Tibial nerve (tissue), 4 donors: ENCODE data around the gene CAMSAP2. TPM values are rescaled to one million over a fixed set of nuclear protein-coding genes. Genes with fewer than 3 reads are reported as not detected.

Source experiments
- DNase-seq, 2 donors: peaks; one replicate each; pipeline ENCODE4 v3.0.0-alpha.2; 2019; ENCODE audit warnings: low spot score in 2 of 2
- H3K27ac ChIP-seq, 4 donors: fragments of 200-600 bp; sonication (generic) in 3 of 4; one replicate each; pipeline ENCODE4 v1.5.1; 2017 to 2019; ENCODE audit warnings: mild to moderate bottlenecking in 1 of 4
- H3K27me3 ChIP-seq, 2 donors: fragments of 200-600 bp; sonication (generic) in 1 of 2; one replicate each; pipeline versions ENCODE4 v1.5.1 to v1.6.0; 2017 to 2019
- H3K36me3 ChIP-seq, 3 donors: fragments of 200-600 bp; sonication (generic); one replicate each; pipeline ENCODE4 v1.5.1; 2018 to 2019
- H3K4me1 ChIP-seq, 4 donors: fragments of 200-600 bp; sonication (generic) in 3 of 4; one replicate each; pipeline ENCODE4 v1.5.1; 2017 to 2019
- H3K4me3 ChIP-seq, 4 donors: fragments of 200-600 bp; sonication (generic) in 3 of 4; one replicate each; pipeline ENCODE4 v1.5.1; 2017 to 2019; ENCODE audit warnings: mild to moderate bottlenecking in 1 of 4, moderate library complexity in 1 of 4
- H3K9me3 ChIP-seq, 4 donors: fragments of 200-600 bp; sonication (generic) in 3 of 4; one replicate each; pipeline ENCODE4 v1.5.1; 2017 to 2019
- EP300 ChIP-seq, 2 donors: sonication (generic); formaldehyde crosslinking; IDR thresholded peaks; one replicate each; pipeline ENCODE4 v1.6.1; 2017; ENCODE audit warnings: antibody characterized with exemption in 2 of 2, mild to moderate bottlenecking in 1 of 2
- POLR2A ChIP-seq, 2 donors: fragments of 450-650 bp; IDR thresholded peaks; one replicate each; pipeline ENCODE4 v1.6.1; 2017; ENCODE audit warnings: antibody characterized with exemption in 2 of 2, mild to moderate bottlenecking in 2 of 2, moderate library complexity in 2 of 2
- WGBS, 2 donors: methylation state at CpG; one replicate each; pipeline ENCODE4 v1.1.5; 2018; 5-methylcytosine and 5-hydroxymethylcytosine counted together
- total RNA-seq, 4 donors: library from RNA; depleted of rRNA; stranded (reverse); fragments of >200 nt; gene quantifications; one replicate each; pipeline ENCODE4 v1.1.0, GENCODE V29; 2016
- TF ChIP-seq, protein P1 (sequence below), 5 experiments: fragments of 200-600 bp in 3 of 5; fragments of 450-650 bp in 2 of 5; sonication (generic) in 3 of 5; IDR thresholded peaks; one replicate each; pipeline ENCODE4 v1.5.1; 2016 to 2019; ENCODE audit warnings: antibody characterized with exemption in 5 of 5, mild to moderate bottlenecking in 3 of 5, moderate library complexity in 2 of 5

The CAMSAP2 gene
- total RNA-seq, 4 donors from 2014 or later = 27.3 to 38.9 (median 31.6) TPM

DNA sequence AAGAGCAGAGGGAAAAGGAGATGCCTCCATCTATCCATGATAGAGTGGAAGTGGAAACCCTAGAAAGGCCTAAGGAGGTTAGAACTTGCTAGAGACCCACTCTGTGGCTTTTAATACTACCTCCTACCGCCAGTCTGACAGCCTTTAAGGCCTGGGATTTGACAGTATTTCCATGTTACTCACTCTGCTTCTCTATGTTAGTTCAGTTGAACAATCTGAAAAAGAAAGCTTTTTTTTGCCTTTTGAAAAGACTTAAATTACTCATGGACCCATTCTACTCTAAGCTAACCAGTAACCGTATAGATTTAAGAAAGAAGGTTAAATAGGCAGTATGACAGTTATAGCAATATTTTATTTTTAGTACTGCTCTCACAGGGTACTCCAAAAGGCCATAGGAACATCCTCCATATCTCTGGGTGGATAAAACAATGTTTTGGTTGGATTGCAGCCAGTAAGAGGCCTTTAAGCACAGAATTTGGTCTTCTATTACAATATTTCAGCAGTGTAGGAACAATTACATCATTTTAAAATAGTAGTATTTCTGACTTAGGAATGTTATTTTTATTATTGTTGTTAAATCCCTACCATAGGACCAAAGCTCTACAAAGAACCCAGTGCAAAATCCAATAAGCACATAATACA, 118.1 kb downstream of the CAMSAP2 start:
- no peak for DNase-seq
- WGBS, 2 donors = 60 to 70% methylated on average over 2 of the region's 2 CpGs
- no peaks in the 10 kb centered on the region for H3K27me3 ChIP-seq
- no peaks in the 10 kb centered on the region for H3K4me1 ChIP-seq
- peaks cover 0 to 65% (median 0%) of the 10 kb centered on the region in 3 donors for H3K36me3 ChIP-seq
- TF ChIP-seq EP300 (IDR thresholded peaks at IDR 0.05) (no peak), POLR2A (IDR thresholded peaks at IDR 0.05) (no peak)
- TF ChIP-seq, protein P1, sequence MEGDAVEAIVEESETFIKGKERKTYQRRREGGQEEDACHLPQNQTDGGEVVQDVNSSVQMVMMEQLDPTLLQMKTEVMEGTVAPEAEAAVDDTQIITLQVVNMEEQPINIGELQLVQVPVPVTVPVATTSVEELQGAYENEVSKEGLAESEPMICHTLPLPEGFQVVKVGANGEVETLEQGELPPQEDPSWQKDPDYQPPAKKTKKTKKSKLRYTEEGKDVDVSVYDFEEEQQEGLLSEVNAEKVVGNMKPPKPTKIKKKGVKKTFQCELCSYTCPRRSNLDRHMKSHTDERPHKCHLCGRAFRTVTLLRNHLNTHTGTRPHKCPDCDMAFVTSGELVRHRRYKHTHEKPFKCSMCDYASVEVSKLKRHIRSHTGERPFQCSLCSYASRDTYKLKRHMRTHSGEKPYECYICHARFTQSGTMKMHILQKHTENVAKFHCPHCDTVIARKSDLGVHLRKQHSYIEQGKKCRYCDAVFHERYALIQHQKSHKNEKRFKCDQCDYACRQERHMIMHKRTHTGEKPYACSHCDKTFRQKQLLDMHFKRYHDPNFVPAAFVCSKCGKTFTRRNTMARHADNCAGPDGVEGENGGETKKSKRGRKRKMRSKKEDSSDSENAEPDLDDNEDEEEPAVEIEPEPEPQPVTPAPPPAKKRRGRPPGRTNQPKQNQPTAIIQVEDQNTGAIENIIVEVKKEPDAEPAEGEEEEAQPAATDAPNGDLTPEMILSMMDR (IDR thresholded peaks at IDR 0.05) = no peak
- no peaks in the 10 kb centered on the region for H3K9me3 ChIP-seq
- no peak overlapping the region for H3K27ac ChIP-seq
- no peak overlapping the region for H3K4me3 ChIP-seq

DNA sequence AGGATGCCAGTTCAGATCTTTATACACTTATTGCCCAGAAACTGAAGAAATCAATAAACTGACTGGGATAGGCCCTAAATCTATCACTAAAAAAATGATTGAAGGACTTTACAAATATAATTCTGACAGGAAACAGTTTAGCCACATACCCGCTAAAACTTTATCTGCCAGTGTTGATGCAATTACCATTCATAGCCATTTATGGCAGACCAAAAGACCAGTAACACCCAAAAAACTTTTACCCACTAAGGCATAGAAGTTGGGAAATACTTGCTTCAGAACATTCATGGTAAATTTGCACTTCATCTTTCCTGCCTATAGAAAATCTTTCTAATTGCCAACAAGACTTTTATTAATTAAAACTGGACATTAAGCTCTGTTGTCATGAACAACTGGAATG, 119.1 kb downstream of the CAMSAP2 start:
- Histone ChIP-seq H3K9me3 (no peaks in the 10 kb centered on the region), H3K36me3 (peaks cover 0 to 63% (median 0%) of the 10 kb centered on the region in 3 donors), H3K27ac (no peak overlapping the region), H3K4me3 (no peak overlapping the region), H3K4me1 (no peaks in the 10 kb centered on the region), H3K27me3 (no peaks in the 10 kb centered on the region)
- TF ChIP-seq, protein P1 (IDR thresholded peaks at IDR 0.05) = no peak
- no peak for TF ChIP-seq POLR2A (IDR thresholded peaks at IDR 0.05)
- TF ChIP-seq EP300 (IDR thresholded peaks at IDR 0.05) = no peak
- 73 to 81% methylated on average over 1 of the region's 1 CpG for WGBS, 2 donors
- no peak for DNase-seq

DNA sequence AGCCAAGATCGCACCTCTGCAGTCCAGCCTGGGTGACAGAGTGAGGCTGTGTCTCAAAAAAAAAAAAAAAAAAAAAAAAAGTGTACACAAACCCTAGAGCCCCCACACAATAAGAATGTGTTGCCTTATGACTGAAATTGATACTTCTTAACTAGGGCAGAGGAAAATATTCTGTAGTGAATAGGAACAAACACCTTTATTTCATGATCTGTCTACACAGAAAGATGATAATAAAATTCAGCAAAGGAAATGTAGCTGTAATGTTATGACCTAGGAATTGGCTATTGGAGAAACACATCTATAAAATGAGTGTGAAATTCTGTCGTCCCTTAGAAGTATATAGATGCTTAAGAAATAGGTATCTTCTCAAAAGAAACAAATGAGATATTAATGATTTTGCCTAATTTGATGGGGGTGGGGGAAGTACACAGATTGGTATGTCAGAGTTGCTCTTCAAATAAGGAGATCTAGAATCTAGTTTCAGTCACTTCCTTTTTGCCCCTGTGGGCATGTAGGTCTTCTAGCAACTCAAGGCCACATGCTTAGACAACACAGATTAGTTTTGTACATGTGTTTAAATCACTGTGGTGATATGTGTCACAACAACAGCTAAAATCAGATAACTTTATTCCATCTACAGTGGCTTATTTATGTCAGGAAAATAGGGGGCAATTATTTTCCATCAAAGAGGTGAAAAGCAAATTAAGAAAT, 123.4 kb downstream of the CAMSAP2 start:
- no peak for DNase-seq
- no peak for TF ChIP-seq EP300 (IDR thresholded peaks at IDR 0.05)
- no peak for TF ChIP-seq POLR2A (IDR thresholded peaks at IDR 0.05)
- TF ChIP-seq, protein P1 (IDR thresholded peaks at IDR 0.05) = no peak
- WGBS, 2 donors = 92 to 98% methylated on average over 2 of the region's 2 CpGs
- H3K36me3 ChIP-seq = peaks cover 0 to 40% (median 0%) of the 10 kb centered on the region in 3 donors
- H3K4me1 ChIP-seq = no peaks in the 10 kb centered on the region
- no peaks in the 10 kb centered on the region for H3K9me3 ChIP-seq
- H3K4me3 ChIP-seq = no peak overlapping the region
- H3K27me3 ChIP-seq = no peaks in the 10 kb centered on the region
- no peak overlapping the region for H3K27ac ChIP-seq

DNA sequence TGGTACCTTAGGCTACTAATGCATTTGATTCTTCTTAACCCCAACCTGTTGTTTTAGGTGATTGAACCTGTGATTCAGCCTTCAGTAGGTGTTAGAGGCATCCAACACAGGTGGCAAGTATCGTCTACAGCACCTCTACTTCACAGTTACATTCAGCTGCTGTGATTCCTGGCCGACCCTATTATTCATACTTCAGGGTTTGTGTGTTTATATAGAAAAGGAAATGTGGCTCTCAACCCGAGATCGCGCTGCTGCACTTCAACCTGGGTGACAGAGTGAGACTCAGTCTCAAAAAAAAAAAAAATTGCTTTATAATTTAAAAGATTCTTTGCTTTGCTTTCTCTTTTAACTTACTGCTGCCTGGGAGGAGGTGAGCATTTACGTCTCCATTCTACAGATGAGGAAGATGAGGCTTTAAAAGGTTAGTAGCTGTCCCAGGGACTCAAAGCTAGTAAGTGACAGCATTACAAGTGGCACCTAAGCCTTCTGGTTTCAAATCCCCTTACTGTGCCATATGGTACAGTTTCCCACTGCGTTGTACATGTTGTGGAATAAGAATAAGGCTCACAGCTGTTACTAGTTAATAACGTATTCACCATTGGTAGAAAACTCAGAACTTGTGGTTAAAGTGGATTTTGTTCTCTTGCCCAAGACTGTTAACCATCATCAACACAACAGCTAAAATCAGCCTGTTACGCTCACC, 124.2 kb downstream of the CAMSAP2 start:
- TF ChIP-seq, protein P1 (IDR thresholded peaks at IDR 0.05) = no peak
- TF ChIP-seq EP300 (IDR thresholded peaks at IDR 0.05) = no peak
- no peak for TF ChIP-seq POLR2A (IDR thresholded peaks at IDR 0.05)
- Histone ChIP-seq H3K27me3 (no peaks in the 10 kb centered on the region), H3K36me3 (peaks cover 0 to 33% (median 0%) of the 10 kb centered on the region in 3 donors), H3K4me3 (no peak overlapping the region), H3K9me3 (no peaks in the 10 kb centered on the region), H3K4me1 (no peaks in the 10 kb centered on the region), H3K27ac (no peak overlapping the region)
- DNase-seq = no peak
- WGBS, 2 donors = 88 to 91% methylated on average over 9 of the region's 9 CpGs

DNA sequence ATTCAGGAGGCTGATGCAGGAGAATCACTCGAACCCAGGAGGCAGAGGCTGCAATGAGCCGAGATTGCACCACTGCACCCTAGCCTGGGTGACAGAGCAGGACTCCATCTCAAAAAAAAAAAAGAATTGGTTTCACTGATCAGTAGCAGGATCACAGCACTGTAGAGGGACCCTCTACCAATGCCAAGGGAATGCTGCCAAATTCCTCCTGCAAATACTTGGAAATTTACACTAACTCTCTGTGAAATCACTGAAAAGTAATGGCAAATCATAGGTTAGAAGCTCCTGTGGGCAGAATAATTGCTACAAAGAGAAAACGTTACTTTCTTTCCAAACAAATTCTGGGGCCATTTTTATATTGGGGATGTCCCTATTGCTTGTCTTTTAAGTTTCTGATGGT, 127.4 kb downstream of the CAMSAP2 start:
- H3K4me3 ChIP-seq = no peak overlapping the region
- TF ChIP-seq POLR2A (IDR thresholded peaks at IDR 0.05) (no peak), EP300 (IDR thresholded peaks at IDR 0.05) (no peak)
- TF ChIP-seq, protein P1 (IDR thresholded peaks at IDR 0.05) = no peak
- H3K36me3 ChIP-seq = peaks cover 0 to 25% (median 0%) of the 10 kb centered on the region in 3 donors
- WGBS, 2 donors = 75 to 76% methylated on average over 3 of the region's 3 CpGs
- H3K27ac ChIP-seq = no peak overlapping the region
- H3K4me1 ChIP-seq = no peaks in the 10 kb centered on the region
- H3K9me3 ChIP-seq = no peaks in the 10 kb centered on the region
- H3K27me3 ChIP-seq = peaks cover 0 to 20% of the 10 kb centered on the region in 2 donors
- DNase-seq = no peak
